ENCODE data around the gene PRSS8.

The PRSS8 gene

GRCh38 chr16:31099860-31100638 lies 35.5 kb downstream of the PRSS8 start:
- no peak for DNase-seq

- peak; percentile 92 for DNase-seq
These were observed 41.0 kb downstream of the PRSS8 start, which contains the start of gene VKORC1 for GRCh38 chr16:31094424-31095120. TSS of gene VKORC1 (minus strand) at chr16:31094797. CDS start at chr16:31094729, 68 bp downstream.

GRCh38 chr16:31094088-31094423 lies 41.5 kb downstream of the PRSS8 start:
- DNase-seq: no peak

GRCh38 chr16:31093132-31093703 lies 42.3 kb downstream of the PRSS8 start:
- no peak for DNase-seq

- DNase-seq: no peak
These were observed 43.2 kb downstream of the PRSS8 start for GRCh38 chr16:31092330-31092729.

GRCh38 chr16:31090540-31090939 lies 45.0 kb downstream of the PRSS8 start:
- no peak for DNase-seq

GRCh38 chr16:31089199-31089598 lies 46.3 kb downstream of the PRSS8 start:
- DNase-seq: no peak

GRCh38 chr16:31088459-31089183 lies 46.9 kb downstream of the PRSS8 start, which contains the start of gene PRSS53:
TSS of gene PRSS53 (minus strand) at chr16:31088943. CDS start at chr16:31088809, 134 bp downstream.
- no peak for DNase-seq

GRCh38 chr16:31087971-31088370 lies 47.6 kb downstream of the PRSS8 start:
- DNase-seq: no peak

GRCh38 chr16:31087481-31087880 lies 48.0 kb downstream of the PRSS8 start:
- no peak for DNase-seq

GRCh38 chr16:31086629-31086906 lies 49.0 kb downstream of the PRSS8 start:
- no peak for DNase-seq

- no peak for DNase-seq
These were observed 49.5 kb downstream of the PRSS8 start for GRCh38 chr16:31085873-31086628.

- DNase-seq: no peak
These were observed 50.1 kb downstream of the PRSS8 start for GRCh38 chr16:31085411-31085810.

GRCh38 chr16:31084584-31085302 lies 50.8 kb downstream of the PRSS8 start:
- DNase-seq: no peak

GRCh38 chr16:31083981-31084380 lies 51.5 kb downstream of the PRSS8 start:
- no peak for DNase-seq

- no peak for DNase-seq
These were observed 52.0 kb downstream of the PRSS8 start for GRCh38 chr16:31083556-31083955.

- no peak for DNase-seq
These were observed 52.4 kb downstream of the PRSS8 start for GRCh38 chr16:31083081-31083480.

GRCh38 chr16:31082368-31083045 lies 53.0 kb downstream of the PRSS8 start:
- no peak for DNase-seq
